GM12878 (cell line): ENCODE results near the gene EPHB1. TPM values are rescaled to one million over a fixed set of nuclear protein-coding genes. Genes with fewer than 3 reads are reported as not detected.

ENCODE experiments used
- BCL11A ChIP-seq: IDR thresholded peaks from 2 replicates; pipeline ENCODE4 v1.6.1; 2011; ENCODE audit warnings: low read depth, low read length
- CEBPZ ChIP-seq: fragments of 150-350 bp; IDR thresholded peaks from 2 replicates; pipeline ENCODE4 v1.6.1; 2016; ENCODE audit warnings: low read depth, low read length
- IRF4 ChIP-seq: IDR thresholded peaks from 2 replicates; pipeline ENCODE4 v1.6.1; 2011; ENCODE audit warnings: low read depth, low read length
- SMAD1 ChIP-seq: fragments of 450-650 bp; IDR thresholded peaks from 2 replicates; pipeline ENCODE4 v1.6.1; 2018; ENCODE audit warnings: mild to moderate bottlenecking, low read depth; ENCODE audit not compliant: partially characterized antibody
- TCF7 ChIP-seq: IDR thresholded peaks from 2 replicates; pipeline ENCODE4 v1.6.1; 2014; ENCODE audit warnings: antibody characterized with exemption, borderline replicate concordance
- ZBTB11 ChIP-seq: fragments of 450-650 bp; formaldehyde crosslinking; IDR thresholded peaks from 2 replicates; pipeline ENCODE4 v1.5.0; 2022; ENCODE audit warnings: mild to moderate bottlenecking, missing genetic modification characterization
- ZNF592 ChIP-seq: fragments of 450-650 bp; IDR thresholded peaks from 2 replicates; pipeline ENCODE4 v1.6.1; 2017; ENCODE audit warnings: mild to moderate bottlenecking, moderate library complexity
- polyA plus RNA-seq, 11 experiments: library from polyadenylated mRNA; depleted of rRNA in 4 of 11; unstranded in 6 of 11; stranded (reverse) in 5 of 11; fragments of >200 nt; fragmentation: Nextera tagmentation in 4 of 11; fragmentation: Illumina TruSeq in 1 of 11; extraction: Ambion mirVana in 4 of 11; extraction: Trizol in 1 of 11; gene quantifications; 1 replicate in 1 of 11; 2 replicates in 10 of 11; pipeline versions ENCODE4 v1.2.1 to v1.2.3, GENCODE V29; 2011 to 2016; ENCODE audit warnings: inconsistent platforms in 2 of 11, missing spikeins in 2 of 11, low read depth in 1 of 11
- total RNA-seq, 4 experiments: library from RNA; depleted of rRNA in 3 of 4; stranded (reverse); fragments of >200 nt in 3 of 4; fragmentation: Illumina TruSeq in 1 of 4; extraction: Trizol in 1 of 4; gene quantifications; 2 replicates each; pipeline versions ENCODE4 v1.2.1 to v1.2.3, GENCODE V29; 2013 to 2021
- TF ChIP-seq, protein P1 (sequence below): fragments of 450-650 bp; IDR thresholded peaks from 2 replicates; pipeline ENCODE4 v1.6.1; 2018; ENCODE audit warnings: mild to moderate bottlenecking, low read depth, moderate library complexity; ENCODE audit not compliant: partially characterized antibody

EPHB1 gene
- total and polyA plus RNA-seq, 10 of the 15 experiments (the other 5 are each of a cell fraction or from before 2014, with no cell fraction given) = 0.33 to 23.8 (median 1.2) TPM

DNA sequence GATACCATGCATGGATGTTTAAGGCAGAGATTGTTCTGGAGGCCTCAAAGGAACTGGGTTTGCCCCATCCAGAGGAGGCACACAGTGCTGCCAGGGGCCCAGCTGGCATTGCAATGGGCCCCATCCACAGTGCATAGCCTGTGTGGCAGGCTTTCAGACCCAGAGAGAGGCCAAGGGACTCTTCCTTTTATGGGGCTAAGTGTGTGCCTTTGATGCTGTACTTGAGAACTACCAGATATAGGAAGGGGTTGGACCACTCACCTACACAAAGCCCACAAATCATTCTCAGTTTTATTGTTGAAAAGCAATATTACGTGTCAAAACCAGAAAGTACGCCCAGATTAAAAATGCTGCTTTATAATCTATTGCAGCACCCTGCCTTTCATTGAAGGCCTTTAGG lies 134.9 kb downstream of the EPHB1 start (continued):
- TF ChIP-seq, protein P1, sequence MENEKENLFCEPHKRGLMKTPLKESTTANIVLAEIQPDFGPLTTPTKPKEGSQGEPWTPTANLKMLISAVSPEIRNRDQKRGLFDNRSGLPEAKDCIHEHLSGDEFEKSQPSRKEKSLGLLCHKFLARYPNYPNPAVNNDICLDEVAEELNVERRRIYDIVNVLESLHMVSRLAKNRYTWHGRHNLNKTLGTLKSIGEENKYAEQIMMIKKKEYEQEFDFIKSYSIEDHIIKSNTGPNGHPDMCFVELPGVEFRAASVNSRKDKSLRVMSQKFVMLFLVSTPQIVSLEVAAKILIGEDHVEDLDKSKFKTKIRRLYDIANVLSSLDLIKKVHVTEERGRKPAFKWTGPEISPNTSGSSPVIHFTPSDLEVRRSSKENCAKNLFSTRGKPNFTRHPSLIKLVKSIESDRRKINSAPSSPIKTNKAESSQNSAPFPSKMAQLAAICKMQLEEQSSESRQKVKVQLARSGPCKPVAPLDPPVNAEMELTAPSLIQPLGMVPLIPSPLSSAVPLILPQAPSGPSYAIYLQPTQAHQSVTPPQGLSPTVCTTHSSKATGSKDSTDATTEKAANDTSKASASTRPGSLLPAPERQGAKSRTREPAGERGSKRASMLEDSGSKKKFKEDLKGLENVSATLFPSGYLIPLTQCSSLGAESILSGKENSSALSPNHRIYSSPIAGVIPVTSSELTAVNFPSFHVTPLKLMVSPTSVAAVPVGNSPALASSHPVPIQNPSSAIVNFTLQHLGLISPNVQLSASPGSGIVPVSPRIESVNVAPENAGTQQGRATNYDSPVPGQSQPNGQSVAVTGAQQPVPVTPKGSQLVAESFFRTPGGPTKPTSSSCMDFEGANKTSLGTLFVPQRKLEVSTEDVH = no peak
- TF ChIP-seq TCF7 = peak; percentile 31; the same call in 1 of the 2 replicates
- TF ChIP-seq CEBPZ = no peak
- TF ChIP-seq SMAD1 = no peak
- peak; percentile 64 for TF ChIP-seq IRF4
- TF ChIP-seq ZNF592 = no peak
- TF ChIP-seq ZBTB11 (CRISPR knock-in tag) = no peak
- TF ChIP-seq BCL11A = 0 out of 2 replicates have a peak, but pooled peaks have one; percentile 30
